Loucy (cell line): Measurements from ENCODE around the gene MOV10.
A peak's percentile ranks its signal among the peaks of the same experiment; 100 is the strongest.

ENCODE experiments used
- H2AFZ ChIP-seq: fragments of 200-600 bp; sonication (generic); 2 replicates; pipeline ENCODE4 v1.6.0; 2016; ENCODE audit warnings: antibody characterized with exemption, mild to moderate bottlenecking, low read length, moderate library complexity
- H3F3A ChIP-seq: fragments of 200-600 bp; 2 replicates; pipeline ENCODE4 v1.6.0; 2016; ENCODE audit warnings: antibody characterized with exemption, low read depth, mild to moderate bottlenecking
- H3K27me3 ChIP-seq: fragments of 200-600 bp; sonication (generic); 2 replicates; pipeline ENCODE4 v1.6.1; 2014; ENCODE audit warnings: low read length, mild to moderate bottlenecking; ENCODE audit not compliant: insufficient read depth, poor library complexity, severe bottlenecking
- H3K36me3 ChIP-seq: fragments of 200-600 bp; sonication (generic); 2 replicates; pipeline ENCODE4 v1.6.1; 2016; ENCODE audit warnings: low read length; ENCODE audit not compliant: insufficient read depth
- H3K4me1 ChIP-seq: fragments of 200-600 bp; sonication (generic); 2 replicates; pipeline ENCODE4 v1.5.1; 2014; ENCODE audit warnings: low read length, mild to moderate bottlenecking; ENCODE audit not compliant: insufficient read depth, poor library complexity, severe bottlenecking
- H3K4me2 ChIP-seq: fragments of 200-600 bp; sonication (generic); 2 replicates; pipeline ENCODE4 v1.6.0; 2014; ENCODE audit warnings: antibody characterized with exemption, low read length, low read depth, mild to moderate bottlenecking; ENCODE audit not compliant: poor library complexity, severe bottlenecking
- H3K4me3 ChIP-seq: fragments of 200-600 bp; sonication (generic); 2 replicates; pipeline ENCODE4 v1.5.1; 2014; ENCODE audit warnings: low read length, mild to moderate bottlenecking, mixed read lengths; ENCODE audit not compliant: poor library complexity, severe bottlenecking
- H3K79me2 ChIP-seq: fragments of 200-600 bp; sonication (generic); 2 replicates; pipeline ENCODE4 v1.6.1; 2014; ENCODE audit warnings: low read length; ENCODE audit not compliant: insufficient read depth
- H3K9ac ChIP-seq: fragments of 200-600 bp; sonication (generic); 2 replicates; pipeline ENCODE4 v1.6.0; 2014; ENCODE audit warnings: mild to moderate bottlenecking, low read depth, low read length, moderate library complexity; ENCODE audit not compliant: poor library complexity, severe bottlenecking
- H3K9me2 ChIP-seq: fragments of 200-600 bp; sonication (generic); replicated peaks from 2 replicates; pipeline ENCODE4 v1.6.1; 2016; ENCODE audit warnings: low read depth, low read length, mixed read lengths
- H3K9me3 ChIP-seq: fragments of 200-600 bp; sonication (generic); 2 replicates; pipeline ENCODE4 v1.6.1; 2014; ENCODE audit warnings: mild to moderate bottlenecking, antibody characterized with exemption, low read length, low read depth; ENCODE audit not compliant: insufficient read depth
- H4K20me1 ChIP-seq: fragments of 200-600 bp; sonication (generic); 2 replicates; pipeline ENCODE4 v1.6.0; 2014; ENCODE audit warnings: antibody characterized with exemption, low read length, mild to moderate bottlenecking; ENCODE audit not compliant: insufficient read depth, poor library complexity, severe bottlenecking
- CTCF ChIP-seq: fragments of 200-600 bp; sonication (generic); conservative IDR thresholded peaks from 2 replicates; pipeline ENCODE4 v1.5.1; 2014; ENCODE audit warnings: mild to moderate bottlenecking, antibody characterized with exemption, low read length
- EZH2phosphoT487 ChIP-seq: fragments of 200-600 bp; IDR thresholded peaks from 2 replicates; pipeline ENCODE4 v1.6.1; 2018; ENCODE audit warnings: antibody characterized with exemption, mild to moderate bottlenecking, moderate library complexity, borderline replicate concordance

Gene MOV10

GRCh38 chr1:112674440-112674985 is at the start of gene MOV10:
Gene MOV10 (plus strand): TSS chr1:112674659. CDS start chr1:112674913, 254 bp downstream.
- TF ChIP-seq EZH2phosphoT487, result no peak
- TF ChIP-seq CTCF, result no peak
- H3K4me2 ChIP-seq, result peak within 1 kb of the TSS; percentile 94
- H3K4me3 ChIP-seq, result peak within 1 kb of the TSS; percentile 97
- H3F3A ChIP-seq, result peaks cover 6% of the 10 kb centered on the region; the same call in 1 of the 2 replicates
- H4K20me1 ChIP-seq, result peaks cover 20% of the 10 kb centered on the region
- peaks cover 42% of the 10 kb centered on the region for H3K79me2 ChIP-seq
- H3K9ac ChIP-seq, result peak within 1 kb of the TSS; percentile 87
- no peaks in the 10 kb centered on the region for H3K27me3 ChIP-seq
- peaks cover 43% of the 10 kb centered on the region for H3K4me1 ChIP-seq
- no peaks in the 10 kb centered on the region for H3K9me2 ChIP-seq
- no peaks in the 10 kb centered on the region for H3K9me3 ChIP-seq
- peaks cover 28% of the 10 kb centered on the region; the same call in 1 of the 2 replicates for H3K36me3 ChIP-seq
- H2AFZ ChIP-seq, result peak within 1 kb of the TSS; percentile 87

GRCh38 chr1:112625696-112626095 is 48.8 kb upstream of the MOV10 start:
- TF ChIP-seq EZH2phosphoT487 (no peak), CTCF (no peak)

GRCh38 chr1:112626193-112626592 is 48.3 kb upstream of the MOV10 start:
- Histone ChIP-seq H3K36me3 (peaks cover 5% of the 10 kb centered on the region; the same call in 1 of the 2 replicates), H4K20me1 (peaks cover 85% of the 10 kb centered on the region), H3K4me1 (peaks cover 54% of the 10 kb centered on the region)

More at GRCh38 chr1:112625696-112626095, 48.8 kb upstream of the MOV10 start:
- H3F3A ChIP-seq, result no peaks in the 10 kb centered on the region
- H3K4me1 ChIP-seq, result peaks cover 54% of the 10 kb centered on the region
- no peaks in the 10 kb centered on the region; the same call in 1 of the 2 replicates for H3K36me3 ChIP-seq
- no peaks in the 10 kb centered on the region for H3K9me3 ChIP-seq
- H3K4me3 ChIP-seq, result peak overlapping the region; percentile 43
- no peak overlapping the region for H3K9ac ChIP-seq
- peaks cover 100% of the 10 kb centered on the region for H3K79me2 ChIP-seq
- H2AFZ ChIP-seq, result no peak overlapping the region
- H3K9me2 ChIP-seq, result no peaks in the 10 kb centered on the region
- H3K4me2 ChIP-seq, result peak overlapping the region; percentile 40
- H3K27me3 ChIP-seq, result no peaks in the 10 kb centered on the region
- peaks cover 85% of the 10 kb centered on the region for H4K20me1 ChIP-seq

More at GRCh38 chr1:112626193-112626592, 48.3 kb upstream of the MOV10 start:
- H3K9ac ChIP-seq, result no peak overlapping the region
- H3K27me3 ChIP-seq, result no peaks in the 10 kb centered on the region
- no peaks in the 10 kb centered on the region for H3K9me3 ChIP-seq
- peak overlapping the region; percentile 43 for H3K4me3 ChIP-seq
- no peaks in the 10 kb centered on the region for H3K9me2 ChIP-seq
- TF ChIP-seq CTCF (no peak), EZH2phosphoT487 (no peak)
- peak overlapping the region; percentile 40 for H3K4me2 ChIP-seq
- H2AFZ ChIP-seq, result no peak overlapping the region
- H3K79me2 ChIP-seq, result peaks cover 100% of the 10 kb centered on the region
- H3F3A ChIP-seq, result no peaks in the 10 kb centered on the region
